Measurements from ENCODE around the gene MTHFR. TPM values are rescaled to one million over a fixed set of nuclear protein-coding genes. Genes with fewer than 3 reads are reported as not detected.
A peak's percentile ranks its signal among the peaks of the same experiment; 100 is the strongest.

MTHFR gene
- total RNA-seq, 2 donors from 2014 or later, result 26.4 to 30.1 TPM

GRCh38 chr1:11752359-11753088 lies 53.2 kb downstream of the MTHFR start:
- intact Hi-C loops (cut with DNase I), result no loop called here
- TF ChIP-seq CTCF (IDR thresholded peaks at IDR 0.05) (no peak), POLR2A (IDR thresholded peaks at IDR 0.05) (no peak)
- no peak for DNase-seq
- H3K27ac ChIP-seq, result no peak overlapping the region
- 63 to 78% methylated on average over 11 to 17 of the region's 17 CpGs for WGBS, 2 donors
- no peaks in the 10 kb centered on the region for H3K27me3 ChIP-seq
- peaks cover 37% of the 10 kb centered on the region for H3K4me1 ChIP-seq
- H3K9me3 ChIP-seq, result no peaks in the 10 kb centered on the region
- ATAC-seq, result no peak
- peaks cover 0 to 4% of the 10 kb centered on the region in 2 donors for H3K36me3 ChIP-seq (replicated peaks in 1 of 2; ENCODE audit: insufficient read depth in 1 of 2, low read depth in 2 of 2)
- H3K4me3 ChIP-seq, result no peak overlapping the region

- no peaks in the 10 kb centered on the region for H3K27me3 ChIP-seq
- ATAC-seq, result no peak
- no peak for DNase-seq
- no peak for TF ChIP-seq CTCF (IDR thresholded peaks at IDR 0.05)
- no peak for TF ChIP-seq POLR2A (IDR thresholded peaks at IDR 0.05)
- H3K36me3 ChIP-seq (replicated peaks in 1 of 2; ENCODE audit: insufficient read depth in 1 of 2, low read depth in 2 of 2), result peaks cover 0 to 4% of the 10 kb centered on the region in 2 donors
- H3K4me1 ChIP-seq, result peaks cover 51% of the 10 kb centered on the region
- intact Hi-C loops (cut with DNase I), result no loop called here
- H3K9me3 ChIP-seq, result no peaks in the 10 kb centered on the region
- whole genome bisulfite sequencing, 2 donors, result 87 to 91% methylated on average over 4 to 9 of the region's 9 CpGs
- no peak overlapping the region for H3K4me3 ChIP-seq
- no peak overlapping the region for H3K27ac ChIP-seq
Observed at GRCh38 chr1:11751087-11751486, 54.7 kb downstream of the MTHFR start.

- H3K4me1 ChIP-seq, result peaks cover 52% of the 10 kb centered on the region
- intact Hi-C loops (cut with DNase I), result no loop called here
- H3K4me3 ChIP-seq, result no peak overlapping the region
- ATAC-seq (no peak), DNase-seq (no peak)
- H3K9me3 ChIP-seq, result no peaks in the 10 kb centered on the region
- WGBS, 2 donors, result 91 to 94% methylated on average over 12 to 15 of the region's 15 CpGs
- H3K27ac ChIP-seq, result no peak overlapping the region
- TF ChIP-seq CTCF (IDR thresholded peaks at IDR 0.05), result no peak
- no peak for TF ChIP-seq POLR2A (IDR thresholded peaks at IDR 0.05)
- peaks cover 0 to 4% of the 10 kb centered on the region in 2 donors for H3K36me3 ChIP-seq (replicated peaks in 1 of 2; ENCODE audit: insufficient read depth in 1 of 2, low read depth in 2 of 2)
- H3K27me3 ChIP-seq, result no peaks in the 10 kb centered on the region
Observed at GRCh38 chr1:11749996-11750395, 55.8 kb downstream of the MTHFR start.

- peaks cover 44% of the 10 kb centered on the region for H3K4me1 ChIP-seq
- no peak for ATAC-seq
- peaks cover 0 to 4% of the 10 kb centered on the region in 2 donors for H3K36me3 ChIP-seq (replicated peaks in 1 of 2; ENCODE audit: insufficient read depth in 1 of 2, low read depth in 2 of 2)
- no peaks in the 10 kb centered on the region for H3K27me3 ChIP-seq
- whole genome bisulfite sequencing, 2 donors, result 56 to 66% methylated on average over 7 to 9 of the region's 9 CpGs
- DNase-seq, result peak in 3 of 4 donors; percentile 50 to 75 (median 64)
- H3K4me3 ChIP-seq, result no peak overlapping the region
- intact Hi-C loops (cut with DNase I), result no loop called here
- H3K27ac ChIP-seq, result no peak overlapping the region
- peak in 6 of 7 experiments; percentile 19 to 66 (median 38) for TF ChIP-seq CTCF (IDR thresholded peaks at IDR 0.05)
- TF ChIP-seq POLR2A (IDR thresholded peaks at IDR 0.05), result no peak
- H3K9me3 ChIP-seq, result no peaks in the 10 kb centered on the region
Observed at GRCh38 chr1:11749203-11749689, 56.5 kb downstream of the MTHFR start.
